GM12878 (cell line): ENCODE results near the gene SUPT3H.
"Not testable (repeated sequence)": the region's sequence is repeated elsewhere in the genome, so short reads cannot be mapped to it uniquely, and the experiment has no call there.

Source experiments
- EZH2 ChIP-seq: IDR thresholded peaks from 2 replicates; pipeline ENCODE4 v1.6.1; 2012; ENCODE audit warnings: low read depth, mild to moderate bottlenecking, control low read depth, inconsistent platforms, low read length, borderline replicate concordance; ENCODE audit not compliant: control insufficient read depth
- JUND ChIP-seq: IDR thresholded peaks from 2 replicates; pipeline ENCODE4 v1.6.1; 2012; ENCODE audit warnings: low read depth, mild to moderate bottlenecking, low read length, improper control_type of control experiment, moderate library complexity
- NR2C2 ChIP-seq: IDR thresholded peaks from 2 replicates; pipeline ENCODE4 v1.6.1; 2011; ENCODE audit warnings: borderline replicate concordance, low read depth; ENCODE audit not compliant: control insufficient read depth, insufficient read length
- PAX8 ChIP-seq: fragments of 450-650 bp; IDR thresholded peaks from 2 replicates; pipeline ENCODE4 v1.6.1; 2017; ENCODE audit warnings: mild to moderate bottlenecking, moderate library complexity
- TF ChIP-seq, protein P1 (sequence below), 3 experiments: IDR thresholded peaks in 2 of 3; conservative IDR thresholded peaks in 1 of 3; 2 replicates each; pipeline ENCODE4 v1.5.1; 2011; ENCODE audit warnings: low read depth in 3 of 3, low read length in 3 of 3, mild to moderate bottlenecking in 3 of 3, control low read depth in 2 of 3, moderate library complexity in 2 of 3, inconsistent platforms in 1 of 3, mixed read lengths in 1 of 3; ENCODE audit not compliant: control insufficient read depth in 2 of 3, insufficient read depth in 1 of 3; ENCODE audit errors: extremely low read depth in 1 of 3
- TF ChIP-seq, protein P2 (sequence below): IDR thresholded peaks from 2 replicates; pipeline ENCODE4 v1.6.1; 2011; ENCODE audit warnings: borderline replicate concordance, low read depth, mild to moderate bottlenecking, moderate library complexity, low read length; ENCODE audit not compliant: insufficient read depth, poor library complexity, severe bottlenecking
- TF ChIP-seq, protein P3 (sequence below): IDR thresholded peaks from 2 replicates; pipeline ENCODE4 v1.6.1; 2011; ENCODE audit warnings: low read depth, low read length, improper control_type of control experiment, borderline replicate concordance
- TF ChIP-seq, protein P4 (sequence below): IDR thresholded peaks from 2 replicates; pipeline ENCODE4 v1.6.1; 2011; ENCODE audit warnings: low read depth, mild to moderate bottlenecking, low read length, moderate library complexity, borderline replicate concordance; ENCODE audit errors: extremely low read depth

DNA sequence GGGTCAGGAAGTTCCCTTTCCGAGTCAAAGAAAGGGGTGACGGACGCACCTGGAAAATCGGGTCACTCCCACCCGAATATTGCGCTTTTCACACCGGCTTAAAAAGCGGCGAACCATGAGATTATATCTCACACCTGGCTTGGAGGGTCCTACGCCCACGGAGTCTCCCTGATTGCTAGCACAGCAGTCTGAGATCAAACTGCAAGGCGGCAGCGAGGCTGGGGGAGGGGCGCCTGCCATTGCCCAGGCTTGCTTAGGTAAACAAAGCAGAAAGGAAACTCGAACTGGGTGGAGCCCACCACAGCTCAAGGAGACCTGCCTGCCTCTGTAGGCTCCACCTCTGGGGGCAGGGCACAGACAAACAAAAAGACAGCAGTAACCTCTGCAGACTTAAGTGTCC, 315.1 kb downstream of the SUPT3H start:
- TF ChIP-seq, protein P1, sequence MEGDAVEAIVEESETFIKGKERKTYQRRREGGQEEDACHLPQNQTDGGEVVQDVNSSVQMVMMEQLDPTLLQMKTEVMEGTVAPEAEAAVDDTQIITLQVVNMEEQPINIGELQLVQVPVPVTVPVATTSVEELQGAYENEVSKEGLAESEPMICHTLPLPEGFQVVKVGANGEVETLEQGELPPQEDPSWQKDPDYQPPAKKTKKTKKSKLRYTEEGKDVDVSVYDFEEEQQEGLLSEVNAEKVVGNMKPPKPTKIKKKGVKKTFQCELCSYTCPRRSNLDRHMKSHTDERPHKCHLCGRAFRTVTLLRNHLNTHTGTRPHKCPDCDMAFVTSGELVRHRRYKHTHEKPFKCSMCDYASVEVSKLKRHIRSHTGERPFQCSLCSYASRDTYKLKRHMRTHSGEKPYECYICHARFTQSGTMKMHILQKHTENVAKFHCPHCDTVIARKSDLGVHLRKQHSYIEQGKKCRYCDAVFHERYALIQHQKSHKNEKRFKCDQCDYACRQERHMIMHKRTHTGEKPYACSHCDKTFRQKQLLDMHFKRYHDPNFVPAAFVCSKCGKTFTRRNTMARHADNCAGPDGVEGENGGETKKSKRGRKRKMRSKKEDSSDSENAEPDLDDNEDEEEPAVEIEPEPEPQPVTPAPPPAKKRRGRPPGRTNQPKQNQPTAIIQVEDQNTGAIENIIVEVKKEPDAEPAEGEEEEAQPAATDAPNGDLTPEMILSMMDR (IDR thresholded peaks at IDR 0.05 in 2 of 3, conservative IDR thresholded peaks at IDR 0.05 in 1 of 3; ENCODE audit: control insufficient read depth in 2 of 3, extremely low read depth in 1 of 3, insufficient read depth in 1 of 3, low read depth in 3 of 3, low read length in 3 of 3): not testable (repeated sequence)
- TF ChIP-seq EZH2, NR2C2, PAX8, JUND: not testable (repeated sequence)
- TF ChIP-seq, protein P2, sequence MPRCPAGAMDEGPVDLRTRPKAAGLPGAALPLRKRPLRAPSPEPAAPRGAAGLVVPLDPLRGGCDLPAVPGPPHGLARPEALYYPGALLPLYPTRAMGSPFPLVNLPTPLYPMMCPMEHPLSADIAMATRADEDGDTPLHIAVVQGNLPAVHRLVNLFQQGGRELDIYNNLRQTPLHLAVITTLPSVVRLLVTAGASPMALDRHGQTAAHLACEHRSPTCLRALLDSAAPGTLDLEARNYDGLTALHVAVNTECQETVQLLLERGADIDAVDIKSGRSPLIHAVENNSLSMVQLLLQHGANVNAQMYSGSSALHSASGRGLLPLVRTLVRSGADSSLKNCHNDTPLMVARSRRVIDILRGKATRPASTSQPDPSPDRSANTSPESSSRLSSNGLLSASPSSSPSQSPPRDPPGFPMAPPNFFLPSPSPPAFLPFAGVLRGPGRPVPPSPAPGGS: not testable (repeated sequence)
- TF ChIP-seq, protein P3, sequence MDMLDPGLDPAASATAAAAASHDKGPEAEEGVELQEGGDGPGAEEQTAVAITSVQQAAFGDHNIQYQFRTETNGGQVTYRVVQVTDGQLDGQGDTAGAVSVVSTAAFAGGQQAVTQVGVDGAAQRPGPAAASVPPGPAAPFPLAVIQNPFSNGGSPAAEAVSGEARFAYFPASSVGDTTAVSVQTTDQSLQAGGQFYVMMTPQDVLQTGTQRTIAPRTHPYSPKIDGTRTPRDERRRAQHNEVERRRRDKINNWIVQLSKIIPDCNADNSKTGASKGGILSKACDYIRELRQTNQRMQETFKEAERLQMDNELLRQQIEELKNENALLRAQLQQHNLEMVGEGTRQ: not testable (repeated sequence)
- TF ChIP-seq, protein P4, sequence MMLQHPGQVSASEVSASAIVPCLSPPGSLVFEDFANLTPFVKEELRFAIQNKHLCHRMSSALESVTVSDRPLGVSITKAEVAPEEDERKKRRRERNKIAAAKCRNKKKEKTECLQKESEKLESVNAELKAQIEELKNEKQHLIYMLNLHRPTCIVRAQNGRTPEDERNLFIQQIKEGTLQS: not testable (repeated sequence)
